ENCODE data around the gene FRYL.
A peak's percentile ranks its signal among the peaks of the same experiment; 100 is the strongest.

The FRYL gene

GRCh38 chr4:48620093-48620492, 160.0 kb downstream of the FRYL start:
- no peak for DNase-seq (ENCODE audit: low spot score)

DNA sequence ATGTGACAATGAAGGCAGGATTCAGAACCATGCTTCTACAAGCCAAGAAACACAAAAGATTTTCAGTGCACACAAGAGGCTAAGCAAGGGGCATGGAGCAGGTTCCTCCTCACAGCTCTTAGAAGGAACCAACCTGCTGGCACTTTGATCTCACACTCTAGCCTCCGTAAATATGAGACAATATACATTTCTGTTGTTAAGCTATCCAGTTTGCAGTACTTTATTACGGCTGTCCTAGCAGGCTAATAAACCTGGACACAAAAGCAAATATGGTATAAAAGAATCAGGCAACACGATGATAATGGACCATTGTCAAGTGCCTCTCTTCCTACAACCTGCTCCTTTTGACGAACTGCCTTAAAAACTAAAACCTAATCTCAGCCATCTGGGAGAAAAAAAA, 175.6 kb downstream of the FRYL start:
- no peak for DNase-seq (ENCODE audit: low spot score)

DNA sequence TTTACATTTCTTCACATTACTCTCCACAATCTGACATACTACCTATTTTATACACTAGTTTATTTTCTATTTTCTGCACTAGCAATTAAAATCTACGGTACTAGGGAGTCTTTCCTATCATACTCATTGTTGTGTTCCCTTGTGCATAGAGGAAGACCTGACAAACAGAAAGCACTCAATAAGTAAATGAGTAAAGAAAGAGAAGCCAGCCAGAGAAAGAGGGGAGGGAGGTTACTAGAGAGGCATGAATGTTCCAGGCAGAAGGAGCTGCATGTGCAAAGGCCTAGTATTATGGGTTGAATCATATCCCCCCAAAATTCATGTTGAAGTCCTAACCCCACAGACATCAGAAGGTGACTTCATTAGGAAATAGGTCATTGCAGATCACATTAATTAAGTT, 176.0 kb downstream of the FRYL start:
- DNase-seq (ENCODE audit: low spot score), result no peak

- no peak for DNase-seq (ENCODE audit: low spot score)
Observed at GRCh38 chr4:48603366-48604003, 176.6 kb downstream of the FRYL start.

DNA sequence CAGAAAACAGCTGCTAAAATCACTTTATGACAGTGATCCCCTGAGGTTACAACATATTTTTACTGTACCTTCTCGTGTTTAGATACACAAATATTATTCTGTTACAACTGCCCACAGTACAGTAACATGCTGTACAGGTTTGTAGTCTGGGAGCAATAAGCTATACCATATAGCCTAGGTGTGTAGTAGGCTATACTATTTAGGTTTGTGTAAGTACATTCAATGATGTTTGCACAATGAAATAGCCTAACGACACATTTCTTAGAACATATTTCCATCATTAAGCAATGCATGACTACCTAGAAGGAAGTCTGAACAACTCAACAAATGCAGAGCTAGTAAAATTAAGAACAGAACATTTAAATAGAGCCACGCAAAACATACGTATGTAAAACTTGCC, 177.3 kb downstream of the FRYL start:
- DNase-seq (ENCODE audit: low spot score), result no peak

DNA sequence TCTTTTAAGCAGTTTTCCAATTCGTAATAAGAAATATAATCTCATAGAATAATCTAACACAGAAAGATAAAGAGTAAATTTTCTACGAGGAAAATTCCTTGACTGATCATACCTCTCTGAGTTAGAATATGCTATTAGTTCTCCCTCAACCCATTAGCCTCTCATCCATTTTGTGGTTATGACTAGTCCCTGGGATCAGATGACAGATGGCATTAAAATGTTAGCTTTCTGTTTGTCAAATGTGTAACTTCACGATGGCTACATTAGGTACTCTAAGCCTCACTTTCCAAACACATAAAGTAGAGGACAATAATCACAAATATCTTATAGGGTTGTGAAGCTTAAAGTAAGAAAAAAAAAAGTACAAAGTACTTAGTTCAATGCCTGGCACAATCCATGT, 177.9 kb downstream of the FRYL start:
- no peak for DNase-seq (ENCODE audit: low spot score)

- no peak for DNase-seq (ENCODE audit: low spot score)
Observed at GRCh38 chr4:48596336-48596735, 183.7 kb downstream of the FRYL start.

DNA sequence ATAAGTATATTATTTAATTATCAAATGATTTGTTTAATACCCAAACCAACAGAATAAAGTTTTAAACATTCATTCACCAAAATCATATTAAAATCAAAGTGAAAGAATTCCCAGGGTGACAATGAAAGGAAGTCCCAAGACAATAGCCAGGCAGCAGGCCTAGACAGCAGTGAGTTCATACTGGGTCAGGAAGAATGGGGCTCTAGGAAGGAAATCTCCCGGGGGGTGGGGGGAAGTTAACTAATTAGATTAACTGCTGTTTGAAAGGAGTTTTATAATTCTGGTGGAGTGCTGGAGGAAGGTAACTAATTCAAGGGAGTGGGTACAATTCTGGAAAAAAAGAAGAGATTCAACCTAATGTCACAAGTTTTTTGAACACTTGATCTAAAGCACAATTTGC, 185.9 kb downstream of the FRYL start:
- DNase-seq (ENCODE audit: low spot score), result no peak

DNA sequence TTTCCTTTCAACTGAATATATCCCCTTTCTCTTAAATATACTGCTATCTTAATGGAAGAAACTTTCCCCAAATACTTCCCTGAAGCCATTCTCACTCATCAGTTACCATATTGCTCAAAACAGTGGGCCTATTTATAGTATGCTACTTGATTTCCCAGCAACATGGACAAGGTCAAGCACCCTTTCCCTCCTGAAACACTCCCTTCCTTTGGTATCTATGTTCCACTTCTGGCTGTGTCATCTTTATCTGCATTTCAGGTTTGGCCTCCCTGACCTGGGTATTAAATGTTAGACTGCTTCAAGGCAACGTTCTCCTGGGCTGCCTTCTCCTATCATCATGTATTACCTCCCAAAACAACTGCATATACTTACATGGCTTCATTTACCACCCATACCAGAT, 188.7 kb downstream of the FRYL start:
- DNase-seq (ENCODE audit: low spot score), result no peak

GRCh38 chr4:48590884-48591283, 189.2 kb downstream of the FRYL start:
- no peak for DNase-seq (ENCODE audit: low spot score)

- DNase-seq (ENCODE audit: low spot score), result no peak
Observed at GRCh38 chr4:48589098-48589445, 191.0 kb downstream of the FRYL start.

- no peak for DNase-seq (ENCODE audit: low spot score)
Observed at GRCh38 chr4:48588230-48589097, 191.6 kb downstream of the FRYL start.

GRCh38 chr4:48585401-48585800, 194.7 kb downstream of the FRYL start:
- no peak for DNase-seq (ENCODE audit: low spot score)

- peak; percentile 36 for DNase-seq (ENCODE audit: low spot score)
Observed at GRCh38 chr4:48578132-48578968, 201.7 kb downstream of the FRYL start.

DNA sequence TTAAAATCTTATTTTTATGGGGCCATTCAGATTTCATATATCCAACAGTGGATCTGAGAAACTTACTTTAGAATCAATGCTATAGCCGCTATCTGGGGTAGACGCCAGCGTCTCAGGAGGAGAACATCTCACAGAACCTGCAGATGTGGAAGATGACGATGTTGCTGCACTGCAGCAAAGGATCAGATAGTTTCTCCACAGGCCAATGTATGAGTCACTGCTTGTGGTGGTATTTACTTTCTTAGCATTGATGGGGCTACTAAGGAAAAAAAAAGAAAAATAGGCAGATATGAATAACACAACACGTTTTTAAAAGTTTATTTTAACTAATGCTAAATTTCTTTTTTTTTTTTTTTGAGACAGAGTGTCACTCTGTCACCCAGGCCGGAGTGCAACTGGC, 204.1 kb downstream of the FRYL start:
- DNase-seq (ENCODE audit: low spot score), result no peak

- DNase-seq (ENCODE audit: low spot score), result no peak
Observed at GRCh38 chr4:48571471-48571870, 208.6 kb downstream of the FRYL start.

DNA sequence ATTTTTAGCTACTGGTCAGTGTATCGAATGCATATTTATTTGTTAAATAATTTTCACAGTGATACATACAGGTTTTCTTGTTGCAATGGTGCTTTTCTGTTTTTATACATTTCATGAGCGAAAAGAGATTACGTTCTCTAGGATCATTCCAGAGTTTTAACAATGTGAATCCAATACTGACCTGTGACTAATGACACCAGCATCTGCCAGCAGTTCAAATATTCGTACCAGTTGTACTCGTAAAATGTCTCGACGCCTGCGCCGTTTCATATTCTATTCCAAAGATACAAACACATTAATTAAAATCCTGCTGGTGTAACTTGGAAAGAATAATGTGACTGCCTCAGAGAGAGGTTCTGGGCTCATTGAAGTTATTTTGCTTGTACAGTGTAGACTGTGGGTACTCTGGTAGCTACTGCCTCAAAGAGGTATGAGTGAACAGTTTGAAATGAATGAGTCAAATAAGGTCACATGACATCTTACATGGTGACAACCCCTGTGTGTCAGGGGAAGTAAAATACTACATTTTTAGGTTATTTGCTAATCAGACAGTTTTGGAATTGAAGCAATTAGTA, 209.3 kb downstream of the FRYL start:
- no peak for DNase-seq (ENCODE audit: low spot score)

- DNase-seq (ENCODE audit: low spot score), result no peak
Observed at GRCh38 chr4:48566034-48566384, 214.1 kb downstream of the FRYL start.

DNA sequence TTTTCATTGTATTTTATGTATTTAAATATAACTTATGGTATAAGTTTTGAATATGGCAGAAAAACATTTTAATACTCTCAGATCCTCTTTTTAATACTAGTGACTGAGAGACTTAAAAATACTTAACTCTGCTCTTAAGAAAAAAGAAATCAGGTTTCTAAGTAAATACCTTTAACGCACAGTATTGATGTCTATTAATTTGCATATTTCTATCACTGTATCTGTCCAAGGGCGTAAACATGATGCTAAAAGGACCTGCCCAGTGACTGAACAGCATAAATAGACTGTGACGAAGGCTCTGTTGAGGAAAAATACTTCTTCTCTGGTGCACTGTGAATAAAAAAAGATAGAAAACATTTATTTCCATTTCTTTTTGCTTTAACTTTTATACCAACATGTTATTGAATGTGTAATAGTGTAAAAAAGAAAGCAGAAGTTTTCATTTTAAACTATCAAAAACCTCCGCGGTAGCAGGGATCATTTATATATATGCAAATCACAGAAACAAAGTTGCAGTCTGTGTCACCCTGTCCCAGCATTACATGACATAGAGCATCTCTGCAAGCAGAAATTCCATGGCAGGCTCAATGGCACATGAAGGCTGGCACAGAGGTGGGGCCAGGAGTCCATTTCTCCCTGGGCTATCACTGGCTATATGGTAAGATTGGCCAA, 214.6 kb downstream of the FRYL start:
- peak; percentile 27 for DNase-seq (ENCODE audit: low spot score)

- no peak for DNase-seq (ENCODE audit: low spot score)
Observed at GRCh38 chr4:48564151-48564550, 215.9 kb downstream of the FRYL start.

DNA sequence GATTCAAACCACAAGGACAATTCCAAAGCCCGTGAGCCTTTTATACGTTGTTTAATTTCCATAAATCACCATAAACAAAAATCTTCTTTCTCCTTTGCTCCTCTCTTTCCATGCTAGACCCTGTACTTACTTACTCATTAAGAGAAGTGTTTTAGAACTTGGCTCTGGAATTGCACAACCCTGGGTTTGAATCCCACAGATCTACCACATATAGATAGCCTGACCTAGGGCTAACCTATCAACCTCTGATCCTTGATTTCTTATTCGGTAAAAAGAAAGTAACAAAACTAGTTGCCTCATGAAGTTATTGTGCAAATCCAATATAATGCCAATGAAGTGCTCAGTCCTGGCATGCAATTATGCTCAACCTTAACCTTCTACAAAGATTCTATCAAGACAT, 221.3 kb downstream of the FRYL start:
- no peak for DNase-seq (ENCODE audit: low spot score)

DNA sequence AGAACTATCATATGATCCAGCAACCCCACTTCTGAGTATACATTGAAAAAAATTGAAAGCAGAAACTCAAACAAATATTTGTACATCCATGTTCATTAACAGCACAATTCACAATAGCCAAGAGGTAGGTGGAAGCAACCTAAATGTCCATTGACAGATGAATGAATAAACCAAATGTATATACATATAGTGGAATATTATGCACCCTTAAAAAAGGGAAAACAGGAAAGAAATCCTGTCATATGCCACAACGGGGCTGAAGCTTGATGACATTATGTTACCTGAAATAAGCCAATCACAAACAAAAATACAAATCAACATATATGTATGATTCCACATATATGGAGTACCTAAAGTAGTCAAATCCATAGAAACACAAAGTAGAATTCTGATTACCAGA, 222.1 kb downstream of the FRYL start:
- DNase-seq (ENCODE audit: low spot score), result no peak

All from germinal center (tissue), 1 donor.